Panc1 (cell line): ENCODE measurements around the gene PPFIA1. TPM values are rescaled to one million over a fixed set of nuclear protein-coding genes. Genes with fewer than 3 reads are reported as not detected.
"Not testable (repeated sequence)": the region's sequence is repeated elsewhere in the genome, so short reads cannot be mapped to it uniquely, and the experiment has no call there.

Source experiments
- ATAC-seq: fragments of 200-7000 bp; cut with Tn5 transposase; 2 replicates; pipeline ENCODE4 v1.9.1; 2020; ENCODE audit warnings: mild to moderate bottlenecking, moderate library complexity
- BruUV-seq: library from RNA; stranded (reverse); fragments of 400-500 nt; replicated peaks from 2 replicates; lab custom pipeline; 2021; lab: Mats Ljungman, UMichigan
- CTCF ChIA-PET: fragments of 300-600 bp; sonication (Branson Sonifier 250); formaldehyde crosslinking; loops from one replicate; lab custom pipeline; 2022; ENCODE audit warnings: antibody characterized with exemption; lab: Charles Lee
- POLR2A ChIA-PET: fragments of 300-600 bp; sonication (Branson Sonifier 250); formaldehyde crosslinking; loops from one replicate; lab custom pipeline; 2022; ENCODE audit warnings: antibody characterized with exemption; lab: Charles Lee
- DNase-seq: peaks from one replicate; pipeline ENCODE4 v3.0.0-alpha.2; 2010; ENCODE audit warnings: low read depth, low spot score
- H3K27ac ChIP-seq: 2 replicates; pipeline ENCODE4 v1.5.1; 2011; ENCODE audit warnings: mild to moderate bottlenecking, low read length, inconsistent platforms
- H3K27me3 ChIP-seq: fragments of 200-500 bp; sonication (Bioruptor generic); 2 replicates; pipeline ENCODE4 v1.6.0; 2014; ENCODE audit warnings: low read length, inconsistent platforms; ENCODE audit not compliant: control insufficient read depth, insufficient read depth
- H3K36me3 ChIP-seq: fragments of 200-500 bp; sonication (Bioruptor generic); 2 replicates; pipeline ENCODE4 v1.5.1; 2014; ENCODE audit warnings: inconsistent platforms, mild to moderate bottlenecking, low read length, moderate library complexity; ENCODE audit not compliant: control insufficient read depth, insufficient read depth
- H3K4me1 ChIP-seq: 2 replicates; pipeline ENCODE4 v1.5.1; 2011; ENCODE audit warnings: inconsistent platforms, mild to moderate bottlenecking, low read length, moderate library complexity; ENCODE audit not compliant: control insufficient read depth, insufficient read depth
- H3K4me3 ChIP-seq, 2 experiments: 2 replicates each; pipeline ENCODE4 v1.5.1; 2011 to 2012; ENCODE audit warnings: low read depth in 2 of 2, low read length in 2 of 2, mild to moderate bottlenecking in 2 of 2, inconsistent platforms in 1 of 2, moderate library complexity in 1 of 2
- H3K9me3 ChIP-seq: fragments of 200-500 bp; sonication (Bioruptor generic); 2 replicates; pipeline ENCODE4 v1.5.1; 2014; ENCODE audit warnings: low read depth, mild to moderate bottlenecking, inconsistent platforms, low read length, moderate library complexity; ENCODE audit not compliant: control insufficient read depth, insufficient read depth
- CTCF ChIP-seq: fragments of 450-650 bp; IDR thresholded peaks from 2 replicates; pipeline ENCODE4 v1.5.1; 2017; ENCODE audit warnings: mild to moderate bottlenecking
- POLR2AphosphoS5 ChIP-seq: IDR thresholded peaks from 2 replicates; pipeline ENCODE4 v1.6.1; 2012; ENCODE audit warnings: mild to moderate bottlenecking, low read depth, low read length, moderate library complexity
- REST ChIP-seq, 2 experiments: IDR thresholded peaks; 2 replicates each; pipeline ENCODE4 v1.6.1; 2011 to 2012; ENCODE audit warnings: low read depth in 2 of 2, control low read depth in 1 of 2, low read length in 1 of 2, mild to moderate bottlenecking in 1 of 2, moderate library complexity in 1 of 2; ENCODE audit not compliant: insufficient read depth in 1 of 2
- SIN3A ChIP-seq: IDR thresholded peaks from 2 replicates; pipeline ENCODE4 v1.6.1; 2012; ENCODE audit warnings: low read depth, mild to moderate bottlenecking, low read length, moderate library complexity, borderline replicate concordance; ENCODE audit not compliant: insufficient read depth
- TCF7L2 ChIP-seq: IDR thresholded peaks from 2 replicates; pipeline ENCODE4 v1.6.1; 2011; ENCODE audit warnings: mild to moderate bottlenecking, low read depth, low read length, inconsistent platforms
- in situ Hi-C: cut with HindIII; loops from 2 replicates; pipeline ENCODE4 v1.10.0; 2016; ENCODE audit warnings: low sequenced_read_pairs, low pct_unique_long_range_greater_than_20kb
- intact Hi-C: fragments of 100-400 bp; cut with micrococcal nuclease; formaldehyde crosslinking; loops from one replicate; pipeline ENCODE4 v1.10.0; 2022; ENCODE audit not compliant: unreplicated experiment
- total RNA-seq: library from RNA; stranded (reverse); gene quantifications from one replicate; pipeline ENCODE4 v1.2.1, GENCODE V29; 2021; ENCODE audit not compliant: unreplicated experiment

PPFIA1 gene
- total RNA-seq, 1 experiment from 2014 or later: 101 TPM

- TF ChIP-seq REST (IDR thresholded peaks at IDR 0.05; ENCODE audit: insufficient read depth in 1 of 2, low read depth in 2 of 2, low read length in 1 of 2): no peak
- TF ChIP-seq SIN3A: no peak
- TF ChIP-seq TCF7L2: no peak
- TF ChIP-seq CTCF: no peak
- TF ChIP-seq POLR2AphosphoS5: no peak
- Histone ChIP-seq H3K4me1 (0 out of 2 replicates have a peak, but pooled peaks cover 5% of the 10 kb centered on the region), H3K27ac (no peak overlapping the region), H3K27me3 (no peaks in the 10 kb centered on the region), H3K4me3 (no peak overlapping the region), H3K9me3 (no peaks in the 10 kb centered on the region), H3K36me3 (peaks cover 50% of the 10 kb centered on the region)
- BruUV-seq: no TSS peak
- CTCF ChIA-PET: no interaction called here
- DNase-seq (no peak), ATAC-seq (no peak)
- POLR2A ChIA-PET: no interaction called here
- intact Hi-C loops: no loop called here
- in situ Hi-C loops: no loop called here
Measured at GRCh38 chr11:70407121-70407520, 136.6 kb downstream of the PPFIA1 start.

- ATAC-seq: no peak
- H3K27ac ChIP-seq: no peak overlapping the region
- CTCF ChIA-PET: no interaction called here
- no peak for DNase-seq
- no peaks in the 10 kb centered on the region for H3K27me3 ChIP-seq
- BruUV-seq: TSS peak; percentile 2
- no peaks in the 10 kb centered on the region for H3K9me3 ChIP-seq
- in situ Hi-C loops: no loop called here
- H3K4me1 ChIP-seq: no peaks in the 10 kb centered on the region
- H3K4me3 ChIP-seq: no peak overlapping the region
- TF ChIP-seq POLR2AphosphoS5: no peak
- TF ChIP-seq SIN3A: no peak
- no peak for TF ChIP-seq CTCF
- TF ChIP-seq REST (IDR thresholded peaks at IDR 0.05; ENCODE audit: insufficient read depth in 1 of 2, low read depth in 2 of 2, low read length in 1 of 2): no peak
- no peak for TF ChIP-seq TCF7L2
- peaks cover 55% of the 10 kb centered on the region for H3K36me3 ChIP-seq
- POLR2A ChIA-PET: interaction anchor here (0.5 kb wide), 1 partner anchor 61 kb away, joined by 7 read pairs; no protein-coding TSS in a partner anchor
- intact Hi-C loops: no loop called here
Measured at GRCh38 chr11:70407814-70408213, 137.3 kb downstream of the PPFIA1 start.

- H3K27me3 ChIP-seq, ATAC-seq, DNase-seq, BruUV-seq, H3K27ac ChIP-seq, intact Hi-C loops, in situ Hi-C loops, H3K4me1 ChIP-seq, CTCF ChIA-PET, H3K9me3 ChIP-seq, POLR2A ChIA-PET, H3K4me3 ChIP-seq: not testable (repeated sequence)
- H3K36me3 ChIP-seq: peaks cover 55% of the 10 kb centered on the region
Measured at GRCh38 chr11:70408326-70408725, 137.8 kb downstream of the PPFIA1 start.
